HepG2 (cell line): ENCODE results near the gene SRSF11. TPM values are rescaled to one million over a fixed set of nuclear protein-coding genes. Genes with fewer than 3 reads are reported as not detected.

Experiments
- AGO1 ChIP-seq: fragments of 200-400 bp; formaldehyde crosslinking; IDR thresholded peaks from 2 replicates; pipeline ENCODE4 v1.6.1; 2017; ENCODE audit warnings: mild to moderate bottlenecking, low read depth, low read length, moderate library complexity; ENCODE audit not compliant: poor library complexity, severe bottlenecking
- AHDC1 ChIP-seq: sonication (generic); formaldehyde crosslinking; IDR thresholded peaks from 2 replicates; pipeline ENCODE4 v1.5.1; 2020; ENCODE audit warnings: mild to moderate bottlenecking, missing genetic modification reagents, borderline replicate concordance
- ISL2 ChIP-seq: sonication (generic); formaldehyde crosslinking; IDR thresholded peaks from 2 replicates; pipeline ENCODE4 v1.5.0; 2020; ENCODE audit warnings: missing genetic modification reagents
- ISX ChIP-seq: sonication (generic); formaldehyde crosslinking; conservative IDR thresholded peaks from 2 replicates; pipeline ENCODE4 v1.5.0; 2020; ENCODE audit warnings: missing genetic modification reagents
- NBN ChIP-seq: fragments of 450-650 bp; conservative IDR thresholded peaks from 2 replicates; pipeline ENCODE4 v1.6.1; 2017
- SETDB1 ChIP-seq: sonication (generic); formaldehyde crosslinking; IDR thresholded peaks from 2 replicates; pipeline ENCODE4 v1.5.1; 2020; ENCODE audit warnings: missing genetic modification reagents, mild to moderate bottlenecking, borderline replicate concordance
- THYN1 ChIP-seq: sonication (generic); formaldehyde crosslinking; IDR thresholded peaks from 2 replicates; pipeline ENCODE4 v1.8.1; 2023; ENCODE audit warnings: low read depth, mild to moderate bottlenecking, moderate library complexity, missing genetic modification reagents, borderline replicate concordance
- TOPORS ChIP-seq: sonication (generic); formaldehyde crosslinking; IDR thresholded peaks from 2 replicates; pipeline ENCODE4 v1.8.0; 2023; ENCODE audit warnings: mild to moderate bottlenecking, missing genetic modification reagents
- ZBTB10 ChIP-seq: sonication (generic); formaldehyde crosslinking; IDR thresholded peaks from 2 replicates; pipeline ENCODE4 v1.4.0; 2020; ENCODE audit warnings: missing genetic modification reagents, borderline replicate concordance
- ZHX2 ChIP-seq, 2 experiments: sonication (generic) in 1 of 2; formaldehyde crosslinking in 1 of 2; IDR thresholded peaks; 2 replicates each; pipeline versions ENCODE4 v1.6.1 to v1.9.0; 2014 to 2022; ENCODE audit warnings: antibody characterized with exemption in 1 of 2, borderline replicate concordance in 1 of 2, inconsistent platforms in 1 of 2, low read depth in 1 of 2, missing genetic modification reagents in 1 of 2
- ZKSCAN8 ChIP-seq: IDR thresholded peaks from 2 replicates; pipeline ENCODE4 v1.6.1; 2016; ENCODE audit warnings: borderline replicate concordance, missing genetic modification reagents, missing compliant biosample characterization
- ZMAT5 ChIP-seq: sonication (generic); formaldehyde crosslinking; IDR thresholded peaks from 2 replicates; pipeline ENCODE4 v1.5.0; 2020; ENCODE audit warnings: mild to moderate bottlenecking, low read depth, missing genetic modification reagents, borderline replicate concordance
- ZNF383 ChIP-seq: sonication (generic); formaldehyde crosslinking; IDR thresholded peaks from 2 replicates; pipeline ENCODE4 v1.4.0; 2020; ENCODE audit warnings: missing genetic modification reagents, mild to moderate bottlenecking, borderline replicate concordance
- polyA plus RNA-seq, 8 experiments: library from polyadenylated mRNA; depleted of rRNA in 3 of 8; stranded (reverse) in 7 of 8; unstranded in 1 of 8; fragments of >200 nt; fragmentation: Illumina TruSeq in 4 of 8; extraction: Trizol in 4 of 8; gene quantifications; 2 replicates each; pipeline versions ENCODE4 v1.2.1 to v1.2.3, GENCODE V29; 2011 to 2016; ENCODE audit warnings: low read depth in 4 of 8, missing spikeins in 1 of 8, mixed read lengths in 1 of 8; ENCODE audit not compliant: insufficient read depth in 1 of 8
- total RNA-seq, 5 experiments: library from RNA; depleted of rRNA; stranded (reverse); fragments of >200 nt; fragmentation: Illumina TruSeq; extraction: Trizol; gene quantifications; 2 replicates each; pipeline ENCODE4 v1.2.3, GENCODE V29; 2016; ENCODE audit warnings: low read depth in 1 of 5

Gene SRSF11
- total and polyA plus RNA-seq, 2 of the 13 experiments (the other 11 are each of a cell fraction or from before 2014, with no cell fraction given), result 118 to 381 TPM

GRCh38 chr1:70205434-70206118, 15.6 kb upstream of the SRSF11 start, which contains the start of gene LRRC40 (continued):
- no peak for TF ChIP-seq AHDC1 (CRISPR knock-in tag)
- no peak for TF ChIP-seq THYN1 (CRISPR knock-in tag)
- TF ChIP-seq ZMAT5 (CRISPR knock-in tag), result no peak
- TF ChIP-seq ZBTB10 (CRISPR knock-in tag), result 0 out of 2 replicates have a peak, but pooled peaks have one; percentile 7
- peak; percentile 91 for TF ChIP-seq ZHX2 (IDR thresholded peaks at IDR 0.05; ENCODE audit: low read depth)
- no peak for TF ChIP-seq ZHX2 (CRISPR knock-in tag; IDR thresholded peaks at IDR 0.05; ENCODE audit: borderline replicate concordance)
- no peak for TF ChIP-seq ISX (CRISPR knock-in tag)
- peak; percentile 70 for TF ChIP-seq ISL2 (CRISPR knock-in tag)
- no peak for TF ChIP-seq SETDB1 (CRISPR knock-in tag)
- TF ChIP-seq NBN, result no peak
- no peak for TF ChIP-seq ZNF383 (CRISPR knock-in tag)
- peak; percentile 94 for TF ChIP-seq TOPORS (CRISPR knock-in tag)
- peak; percentile 72 for TF ChIP-seq ZKSCAN8 (CRISPR knock-in tag)
- peak; percentile 67 for TF ChIP-seq AGO1
